Kidney epithelial cell (primary cell): Measurements from ENCODE around the gene LILRB3. TPM values are rescaled to one million over a fixed set of nuclear protein-coding genes. Genes with fewer than 3 reads are reported as not detected.
"Not testable (repeated sequence)": the region's sequence is repeated elsewhere in the genome, so short reads cannot be mapped to it uniquely, and the experiment has no call there.

Experiments
- DNase-seq: peaks from one replicate; pipeline ENCODE4 v3.0.0-alpha.2; 2010; ENCODE audit warnings: low read depth
- H3K27me3 ChIP-seq: 2 replicates; pipeline ENCODE4 v1.6.0; 2011; ENCODE audit warnings: low read length; ENCODE audit not compliant: control insufficient read depth, insufficient read depth
- H3K36me3 ChIP-seq: 2 replicates; pipeline ENCODE4 v1.5.1; 2011; ENCODE audit warnings: low read length; ENCODE audit not compliant: control insufficient read depth, insufficient read depth
- H3K4me3 ChIP-seq: 2 replicates; pipeline ENCODE4 v1.5.1; 2011; ENCODE audit warnings: low read depth, mild to moderate bottlenecking, control low read depth, low read length
- CTCF ChIP-seq: IDR thresholded peaks from 2 replicates; pipeline ENCODE4 v1.5.1; 2011; ENCODE audit warnings: mild to moderate bottlenecking, moderate library complexity, low read length, control low read depth, inconsistent platforms; ENCODE audit not compliant: insufficient read depth, poor library complexity, severe bottlenecking
- total RNA-seq: library from RNA; depleted of rRNA; stranded (reverse); fragments of >200 nt; gene quantifications from 2 replicates; pipeline ENCODE4 v1.2.3, GENCODE V29; 2015

LILRB3 gene
- total RNA-seq, 1 donor from 2014 or later: 0.50 TPM

- H3K36me3 ChIP-seq: peaks cover 3% of the 10 kb centered on the region
- DNase-seq: no peak
Measured at GRCh38 chr19:54201172-54201701, 21.6 kb downstream of the LILRB3 start.

GRCh38 chr19:54199401-54199800 lies 23.4 kb downstream of the LILRB3 start:
- TF ChIP-seq CTCF: no peak
- H3K36me3 ChIP-seq: peaks cover 3% of the 10 kb centered on the region
- DNase-seq: no peak
- no peak overlapping the region for H3K4me3 ChIP-seq
- no peaks in the 10 kb centered on the region for H3K27me3 ChIP-seq

More at GRCh38 chr19:54201172-54201701, 21.6 kb downstream of the LILRB3 start:
- Histone ChIP-seq H3K27me3 (no peaks in the 10 kb centered on the region), H3K4me3 (peak overlapping the region; percentile 66)
- no peak for TF ChIP-seq CTCF

- TF ChIP-seq CTCF: no peak
- no peaks in the 10 kb centered on the region for H3K27me3 ChIP-seq
- no peaks in the 10 kb centered on the region for H3K36me3 ChIP-seq
- no peak overlapping the region for H3K4me3 ChIP-seq
- no peak for DNase-seq
Measured at GRCh38 chr19:54197121-54197520, 25.7 kb downstream of the LILRB3 start.

GRCh38 chr19:54196536-54196935 lies 26.3 kb downstream of the LILRB3 start:
- H3K4me3 ChIP-seq: no peak overlapping the region
- DNase-seq: no peak
- no peaks in the 10 kb centered on the region for H3K36me3 ChIP-seq
- TF ChIP-seq CTCF: no peak
- no peaks in the 10 kb centered on the region for H3K27me3 ChIP-seq

- not testable (repeated sequence) for DNase-seq, H3K36me3 ChIP-seq, H3K27me3 ChIP-seq, H3K4me3 ChIP-seq
Measured at GRCh38 chr19:54194463-54194862, 28.3 kb downstream of the LILRB3 start.

GRCh38 chr19:54193011-54193410 lies 29.8 kb downstream of the LILRB3 start:
- TF ChIP-seq CTCF: no peak
- no peak for DNase-seq
- Histone ChIP-seq H3K36me3 (no peaks in the 10 kb centered on the region), H3K27me3 (no peaks in the 10 kb centered on the region), H3K4me3 (no peak overlapping the region)
